Epithelial cell of proximal tubule (primary cell): Measurements from ENCODE around the gene RNF208. TPM values are rescaled to one million over a fixed set of nuclear protein-coding genes. Genes with fewer than 3 reads are reported as not detected.

Experiments used
- DNase-seq: peaks from one replicate; pipeline ENCODE4 v3.0.0-alpha.2; 2011; ENCODE audit warnings: low read depth
- H3K4me3 ChIP-seq: 2 replicates; pipeline ENCODE4 v1.5.1; 2011; ENCODE audit warnings: low read depth, mild to moderate bottlenecking, low read length
- total RNA-seq: library from RNA; depleted of rRNA; stranded (reverse); fragments of >200 nt; gene quantifications from 2 replicates; pipeline ENCODE4 v1.2.3, GENCODE V29; 2015
- TF ChIP-seq, protein P1 (sequence below): conservative IDR thresholded peaks from 2 replicates; pipeline ENCODE4 v1.5.1; 2012; ENCODE audit warnings: low read depth, mild to moderate bottlenecking, low read length

RNF208 gene
- total RNA-seq, 1 donor from 2014 or later = 1.5 TPM

DNA sequence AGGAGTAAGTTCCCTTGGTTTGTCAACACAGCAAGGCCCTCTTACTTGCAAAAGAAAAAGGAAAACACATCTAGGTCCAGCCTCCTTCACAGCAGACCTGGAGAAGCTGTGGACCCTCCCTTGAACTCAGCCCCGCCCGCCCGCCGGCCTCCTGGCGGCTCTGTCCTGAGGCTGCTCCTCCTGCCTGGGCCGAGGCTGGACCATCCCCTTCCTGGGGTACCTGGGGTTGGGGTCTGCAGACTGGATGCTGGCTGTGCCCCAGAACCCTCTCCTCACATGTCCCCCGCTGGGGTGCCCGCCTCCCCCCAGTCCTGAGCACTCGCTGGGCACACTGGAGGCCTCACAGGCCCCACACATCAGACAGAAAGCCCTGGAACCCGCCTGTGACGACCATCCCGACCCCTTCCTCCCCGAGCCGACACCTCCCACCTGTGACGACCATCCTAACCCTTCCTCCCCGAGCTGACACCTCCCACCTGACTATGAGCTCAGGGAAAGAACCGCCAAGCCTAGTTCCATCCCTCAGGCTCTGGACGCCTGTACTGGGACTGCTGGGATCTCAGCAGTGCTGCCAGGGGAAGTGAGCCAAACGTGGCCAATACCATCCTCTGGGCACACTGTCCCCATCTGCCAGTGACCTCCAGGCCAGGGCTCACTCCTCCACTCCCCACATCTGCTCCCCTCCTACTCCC, 43.0 kb downstream of the RNF208 start:
- no peak for DNase-seq

DNA sequence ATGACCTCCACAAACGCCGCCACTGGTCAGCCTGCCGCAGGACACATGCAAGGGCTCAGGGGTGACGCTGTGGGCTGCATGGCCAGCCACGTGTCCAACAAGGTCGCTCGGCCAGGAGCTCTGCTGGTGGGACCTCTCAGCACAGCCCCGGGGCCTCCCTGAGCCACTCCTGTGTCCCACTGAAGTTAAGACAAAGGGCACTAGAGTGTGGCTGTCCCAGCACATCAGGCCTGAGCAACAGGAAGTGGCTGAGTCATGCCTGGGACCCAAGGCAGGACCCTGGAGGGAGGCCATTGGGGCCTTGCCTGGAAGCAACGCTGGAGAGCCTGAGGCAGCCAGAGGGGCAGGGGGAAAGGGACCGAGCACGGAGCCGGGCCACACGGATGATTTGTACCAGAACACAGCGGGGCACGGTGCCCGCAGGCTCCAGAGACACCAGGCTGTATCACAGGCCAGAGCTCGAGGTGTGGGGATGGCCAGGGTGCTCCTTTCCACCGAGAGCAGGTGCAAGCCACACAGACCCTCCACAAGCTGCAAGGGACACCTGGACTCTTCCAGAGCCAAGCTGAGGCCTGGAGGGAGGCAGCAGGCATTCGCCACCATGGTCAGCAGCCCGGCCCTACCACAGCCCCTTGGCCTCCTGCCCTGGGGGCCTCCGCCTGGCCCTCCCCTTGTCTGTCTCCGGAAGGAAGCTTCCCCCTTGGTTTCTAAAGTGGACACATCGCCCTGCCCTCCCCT, 43.7 kb downstream of the RNF208 start:
- no peak for DNase-seq
- TF ChIP-seq, protein P1, sequence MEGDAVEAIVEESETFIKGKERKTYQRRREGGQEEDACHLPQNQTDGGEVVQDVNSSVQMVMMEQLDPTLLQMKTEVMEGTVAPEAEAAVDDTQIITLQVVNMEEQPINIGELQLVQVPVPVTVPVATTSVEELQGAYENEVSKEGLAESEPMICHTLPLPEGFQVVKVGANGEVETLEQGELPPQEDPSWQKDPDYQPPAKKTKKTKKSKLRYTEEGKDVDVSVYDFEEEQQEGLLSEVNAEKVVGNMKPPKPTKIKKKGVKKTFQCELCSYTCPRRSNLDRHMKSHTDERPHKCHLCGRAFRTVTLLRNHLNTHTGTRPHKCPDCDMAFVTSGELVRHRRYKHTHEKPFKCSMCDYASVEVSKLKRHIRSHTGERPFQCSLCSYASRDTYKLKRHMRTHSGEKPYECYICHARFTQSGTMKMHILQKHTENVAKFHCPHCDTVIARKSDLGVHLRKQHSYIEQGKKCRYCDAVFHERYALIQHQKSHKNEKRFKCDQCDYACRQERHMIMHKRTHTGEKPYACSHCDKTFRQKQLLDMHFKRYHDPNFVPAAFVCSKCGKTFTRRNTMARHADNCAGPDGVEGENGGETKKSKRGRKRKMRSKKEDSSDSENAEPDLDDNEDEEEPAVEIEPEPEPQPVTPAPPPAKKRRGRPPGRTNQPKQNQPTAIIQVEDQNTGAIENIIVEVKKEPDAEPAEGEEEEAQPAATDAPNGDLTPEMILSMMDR = no peak
- H3K4me3 ChIP-seq = no peak overlapping the region

More for the DNA sequence above, 43.0 kb downstream of the RNF208 start:
- TF ChIP-seq, protein P1 = no peak
- no peak overlapping the region for H3K4me3 ChIP-seq

DNA sequence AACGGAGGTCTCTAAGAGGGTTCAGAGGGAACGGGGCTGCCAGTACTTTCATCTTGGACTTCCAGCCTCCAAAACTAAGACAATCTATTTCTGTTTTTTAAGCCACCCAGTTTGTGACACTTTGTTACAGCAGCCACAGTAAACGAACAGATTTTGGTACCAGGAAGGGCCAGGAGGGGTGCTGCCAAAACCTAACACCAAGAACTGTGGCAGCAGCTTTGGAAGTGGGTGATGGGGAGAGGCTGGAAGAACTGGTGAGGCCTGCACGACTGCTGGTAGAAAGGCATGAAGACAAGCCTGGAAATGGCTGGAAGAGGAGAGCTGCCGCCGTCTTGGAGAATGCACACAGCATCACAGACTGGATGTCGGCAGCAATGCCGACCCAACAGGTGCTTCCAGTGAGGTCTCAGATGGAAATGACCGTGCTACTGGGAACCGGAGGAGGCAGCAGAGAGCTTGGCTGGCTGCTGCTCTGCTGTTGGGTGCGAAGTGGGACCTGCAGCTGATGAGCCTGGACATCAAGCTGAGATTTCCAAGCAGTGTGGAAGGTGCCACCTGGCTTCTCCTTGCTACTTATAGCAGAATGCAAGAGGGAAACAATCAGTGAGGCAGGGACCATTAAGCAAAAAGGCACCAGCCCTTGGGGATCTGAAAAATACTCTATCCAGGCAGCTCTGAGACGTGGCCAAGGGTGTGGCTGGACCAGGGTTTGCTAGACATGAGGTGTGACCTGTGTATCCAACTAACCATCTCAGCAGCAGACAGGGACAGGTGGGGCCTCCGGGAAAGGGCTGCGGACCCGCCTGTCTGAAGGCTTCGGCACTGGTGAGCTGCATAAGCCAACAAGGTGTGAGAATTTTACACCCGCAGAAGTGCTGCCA, 45.5 kb downstream of the RNF208 start:
- TF ChIP-seq, protein P1 = peak; percentile 70

DNA sequence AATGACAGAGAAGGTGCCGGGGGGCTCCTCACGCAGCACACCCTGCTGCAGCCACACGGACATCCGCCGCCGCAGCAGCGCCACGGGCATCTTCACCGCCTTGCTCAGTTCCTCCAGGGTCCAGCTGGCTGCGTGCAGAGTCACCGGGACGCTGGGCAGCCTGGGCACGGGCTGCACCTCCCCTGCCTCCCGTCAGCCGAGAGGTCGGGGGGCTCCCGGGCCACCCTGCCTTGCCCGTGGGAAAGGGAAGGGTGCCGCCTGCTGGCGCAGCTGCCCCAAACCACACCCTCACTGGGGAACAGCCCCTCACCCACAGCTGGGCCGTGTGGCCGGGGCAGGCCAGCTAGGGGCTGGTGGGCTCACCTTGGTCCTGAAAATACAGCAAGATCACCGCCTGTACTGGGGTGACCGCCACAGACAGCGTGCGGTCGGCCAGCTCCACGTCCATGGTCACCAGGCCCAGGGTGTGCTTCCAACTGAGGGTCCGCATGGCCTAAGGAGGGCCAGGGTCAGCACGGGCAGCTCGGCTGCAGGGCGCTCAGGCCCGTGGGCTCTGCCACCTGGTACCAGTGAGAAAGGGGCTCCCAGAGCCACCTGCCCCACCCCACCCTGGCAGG, 46.6 kb downstream of the RNF208 start:
- TF ChIP-seq, protein P1 = peak; percentile 27
- no peak for DNase-seq
- no peak overlapping the region for H3K4me3 ChIP-seq

More for the DNA sequence above, 45.5 kb downstream of the RNF208 start:
- no peak overlapping the region for H3K4me3 ChIP-seq
- no peak for DNase-seq

DNA sequence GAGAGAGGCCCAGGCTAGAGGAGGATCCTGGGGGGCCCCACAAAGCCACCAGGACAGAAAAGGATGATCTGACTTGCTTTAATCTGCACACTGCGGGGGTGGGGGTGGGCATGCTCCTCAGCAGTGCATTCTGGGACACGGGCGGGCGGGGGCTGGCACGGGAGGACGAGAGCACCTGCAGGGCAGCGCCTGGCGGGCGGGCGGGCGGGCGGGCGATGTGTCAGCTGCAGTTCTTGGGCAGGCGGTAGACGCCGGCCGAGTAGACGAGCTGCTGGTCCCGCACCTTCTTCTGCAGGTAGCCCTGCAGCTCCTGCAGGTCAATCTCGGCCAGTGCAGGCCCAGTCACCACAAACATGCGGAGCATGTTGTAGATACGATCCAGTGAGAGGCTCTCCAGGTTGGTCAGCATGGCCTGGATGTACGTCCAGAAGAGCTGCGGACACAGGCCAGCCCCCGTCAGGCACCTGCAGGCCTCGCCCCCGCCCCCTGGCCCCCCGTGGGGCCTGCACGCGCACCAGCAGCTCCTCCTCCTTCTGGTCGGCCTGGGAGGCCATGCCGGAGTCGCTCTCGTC, 47.2 kb downstream of the RNF208 start:
- no peak overlapping the region for H3K4me3 ChIP-seq
- DNase-seq = no peak
- TF ChIP-seq, protein P1 = no peak

DNA sequence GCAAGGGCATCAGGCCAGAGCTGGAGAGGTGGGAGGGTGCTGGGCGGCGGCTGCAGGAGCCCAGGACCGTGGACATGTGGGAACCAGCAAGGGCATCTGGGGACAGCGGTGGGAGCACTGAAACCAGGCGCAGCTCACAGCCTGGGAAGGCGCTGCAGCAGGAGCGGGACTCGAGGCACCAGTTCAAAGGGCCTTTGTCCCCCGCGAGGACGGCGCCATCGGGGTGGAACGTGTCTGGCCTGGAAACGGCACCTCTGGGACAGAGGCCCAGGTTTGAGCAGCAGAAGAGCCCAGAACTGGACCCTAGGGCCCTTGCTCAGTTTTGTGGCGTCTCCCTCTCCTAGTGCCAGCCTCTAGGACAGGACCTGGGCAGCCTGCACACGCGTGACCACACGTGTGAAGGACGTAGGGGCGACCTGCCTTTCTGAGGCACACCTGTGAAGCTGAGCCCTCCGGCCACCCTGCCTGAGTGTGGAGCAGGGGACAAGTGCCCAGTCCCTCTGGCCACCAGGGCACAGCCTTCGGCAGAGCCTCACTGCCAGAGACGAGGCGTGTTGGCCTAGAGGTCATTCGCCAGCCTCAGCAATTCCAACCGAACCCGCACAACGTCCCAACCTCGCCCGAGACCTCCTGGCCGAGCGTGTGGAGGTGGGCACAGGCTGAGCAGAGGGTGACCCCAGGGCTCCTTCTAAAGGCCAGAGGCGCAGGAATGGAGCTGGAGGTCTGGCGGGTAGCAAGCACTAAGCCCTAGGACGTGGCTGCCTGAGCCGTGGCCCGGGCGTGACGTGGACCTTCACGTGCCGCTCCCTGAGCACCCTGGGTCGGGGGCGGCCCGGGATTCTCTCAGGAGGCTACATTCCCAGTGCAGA, 48.0 kb downstream of the RNF208 start:
- no peak overlapping the region for H3K4me3 ChIP-seq
- no peak for DNase-seq
- TF ChIP-seq, protein P1 = no peak
